ENCODE results near the gene CFC1.
"Not testable (repeated sequence)": the region's sequence is repeated elsewhere in the genome, so short reads cannot be mapped to it uniquely, and the experiment has no call there.

Gene CFC1

GRCh38 chr2:130597994-130598393 lies 1.4 kb downstream of the CFC1 start:
- not testable (repeated sequence) for H3K4me3 ChIP-seq (ENCODE audit: low read length); H3K4me2 ChIP-seq (ENCODE audit: low read length); H3K36me3 ChIP-seq (ENCODE audit: insufficient read depth, low read length); H3K27me3 ChIP-seq (ENCODE audit: control insufficient read depth, insufficient read depth, low read length); H3K9ac ChIP-seq (ENCODE audit: low read depth, low read length); H3K9me3 ChIP-seq (replicated peaks; ENCODE audit: low read length); H3K4me1 ChIP-seq (ENCODE audit: control insufficient read depth, insufficient read depth, low read length)

DNA sequence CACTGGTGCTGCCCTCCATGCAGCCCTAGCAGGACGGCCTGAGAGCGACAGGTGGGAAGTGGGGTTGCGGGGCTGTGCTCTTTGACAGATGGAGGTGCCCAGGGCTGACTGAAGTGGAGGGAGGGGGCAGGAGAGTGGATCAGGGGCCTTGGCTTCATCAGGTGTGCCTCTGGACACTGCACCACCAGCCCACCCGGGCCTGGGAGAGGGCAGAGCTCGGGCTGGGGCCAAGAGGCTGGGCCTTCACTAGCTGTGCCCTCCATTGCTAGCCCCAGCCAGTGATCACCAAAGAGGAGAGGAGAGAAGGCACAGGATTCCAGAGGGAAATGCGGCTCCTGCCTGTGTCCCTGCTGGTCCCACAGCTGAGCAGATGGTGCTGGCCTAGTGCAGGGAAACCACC lies 2.6 kb downstream of the CFC1 start:
- H3K27me3 ChIP-seq (ENCODE audit: control insufficient read depth, insufficient read depth, low read length); H3K9me3 ChIP-seq (replicated peaks; ENCODE audit: low read length); H3K4me1 ChIP-seq (ENCODE audit: control insufficient read depth, insufficient read depth, low read length); H3K4me3 ChIP-seq (ENCODE audit: low read length); H3K4me2 ChIP-seq (ENCODE audit: low read length); H3K9ac ChIP-seq (ENCODE audit: low read depth, low read length); H3K36me3 ChIP-seq (ENCODE audit: insufficient read depth, low read length): not testable (repeated sequence)

DNA sequence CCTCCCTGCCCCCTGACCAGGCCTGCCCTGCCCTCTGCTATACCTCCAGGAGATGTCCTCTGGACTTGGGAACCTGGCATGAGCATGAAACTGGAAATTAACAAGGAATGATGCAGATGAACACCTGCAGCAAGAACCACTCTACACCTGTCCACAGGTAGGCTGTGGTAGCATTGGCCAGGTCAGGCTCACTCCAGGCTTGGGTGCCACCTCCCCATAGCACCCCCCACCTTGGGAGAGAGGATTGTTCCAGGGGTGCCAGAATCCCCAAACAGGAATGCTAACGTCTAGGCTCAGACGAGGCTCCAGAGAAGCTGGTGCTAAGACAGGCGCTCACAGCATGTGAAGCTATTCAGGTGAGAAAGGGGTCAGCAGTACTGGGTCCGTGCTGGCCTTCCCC lies 5.4 kb downstream of the CFC1 start:
- not testable (repeated sequence) for H3K4me3 ChIP-seq (ENCODE audit: low read length); H3K27me3 ChIP-seq (ENCODE audit: control insufficient read depth, insufficient read depth, low read length); H3K9ac ChIP-seq (ENCODE audit: low read depth, low read length); H3K9me3 ChIP-seq (replicated peaks; ENCODE audit: low read length); H3K36me3 ChIP-seq (ENCODE audit: insufficient read depth, low read length); H3K4me1 ChIP-seq (ENCODE audit: control insufficient read depth, insufficient read depth, low read length); H3K4me2 ChIP-seq (ENCODE audit: low read length)

- not testable (repeated sequence) for H3K9me3 ChIP-seq (replicated peaks; ENCODE audit: low read length); H3K4me2 ChIP-seq (ENCODE audit: low read length)
Measured at GRCh38 chr2:130592791-130593414, 6.5 kb downstream of the CFC1 start.

DNA sequence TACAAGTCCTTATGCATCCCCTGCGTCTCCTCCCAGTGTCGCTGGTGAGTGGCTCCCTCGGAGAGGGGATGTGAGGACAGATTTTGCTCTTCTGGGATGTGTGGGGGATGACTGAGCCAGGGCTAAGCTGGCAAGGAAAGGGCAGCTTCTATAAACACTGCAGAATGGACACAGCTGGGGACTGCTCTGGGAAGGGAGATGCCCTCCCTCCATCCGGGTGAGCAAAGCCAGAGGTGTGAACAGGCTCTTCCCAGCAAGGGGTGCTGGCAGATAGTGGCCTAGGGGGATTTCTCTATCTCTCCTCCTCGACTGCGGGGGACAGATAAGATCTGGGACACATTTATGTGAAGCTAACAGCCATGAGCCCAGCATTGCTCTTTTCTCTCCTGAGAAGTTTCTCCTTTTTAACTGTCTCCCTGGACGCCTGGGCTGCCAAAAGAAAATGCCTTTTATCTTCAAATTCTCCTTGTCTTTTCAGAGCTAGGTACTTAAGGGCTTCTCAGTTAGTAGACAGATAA lies 8.5 kb downstream of the CFC1 start:
- not testable (repeated sequence) for H3K9ac ChIP-seq (ENCODE audit: low read depth, low read length); H3K4me2 ChIP-seq (ENCODE audit: low read length); H3K36me3 ChIP-seq (ENCODE audit: insufficient read depth, low read length); H3K4me1 ChIP-seq (ENCODE audit: control insufficient read depth, insufficient read depth, low read length); H3K9me3 ChIP-seq (replicated peaks; ENCODE audit: low read length); H3K4me3 ChIP-seq (ENCODE audit: low read length); H3K27me3 ChIP-seq (ENCODE audit: control insufficient read depth, insufficient read depth, low read length)

More at GRCh38 chr2:130592791-130593414, 6.5 kb downstream of the CFC1 start:
- H3K4me1 ChIP-seq (ENCODE audit: control insufficient read depth, insufficient read depth, low read length); H3K36me3 ChIP-seq (ENCODE audit: insufficient read depth, low read length); H3K4me3 ChIP-seq (ENCODE audit: low read length); H3K27me3 ChIP-seq (ENCODE audit: control insufficient read depth, insufficient read depth, low read length); H3K9ac ChIP-seq (ENCODE audit: low read depth, low read length): not testable (repeated sequence)

- not testable (repeated sequence) for H3K4me1 ChIP-seq (ENCODE audit: control insufficient read depth, insufficient read depth, low read length); H3K27me3 ChIP-seq (ENCODE audit: control insufficient read depth, insufficient read depth, low read length); H3K36me3 ChIP-seq (ENCODE audit: insufficient read depth, low read length); H3K9ac ChIP-seq (ENCODE audit: low read depth, low read length); H3K4me2 ChIP-seq (ENCODE audit: low read length); H3K9me3 ChIP-seq (replicated peaks; ENCODE audit: low read length); H3K4me3 ChIP-seq (ENCODE audit: low read length)
Measured at GRCh38 chr2:130590170-130590841, 9.1 kb downstream of the CFC1 start.

GRCh38 chr2:130588688-130589458 lies 10.5 kb downstream of the CFC1 start:
- not testable (repeated sequence) for H3K36me3 ChIP-seq (ENCODE audit: insufficient read depth, low read length); H3K27me3 ChIP-seq (ENCODE audit: control insufficient read depth, insufficient read depth, low read length); H3K4me2 ChIP-seq (ENCODE audit: low read length); H3K4me3 ChIP-seq (ENCODE audit: low read length); H3K9ac ChIP-seq (ENCODE audit: low read depth, low read length); H3K4me1 ChIP-seq (ENCODE audit: control insufficient read depth, insufficient read depth, low read length); H3K9me3 ChIP-seq (replicated peaks; ENCODE audit: low read length)

- not testable (repeated sequence) for H3K36me3 ChIP-seq (ENCODE audit: insufficient read depth, low read length); H3K9ac ChIP-seq (ENCODE audit: low read depth, low read length); H3K9me3 ChIP-seq (replicated peaks; ENCODE audit: low read length); H3K4me2 ChIP-seq (ENCODE audit: low read length); H3K27me3 ChIP-seq (ENCODE audit: control insufficient read depth, insufficient read depth, low read length); H3K4me1 ChIP-seq (ENCODE audit: control insufficient read depth, insufficient read depth, low read length); H3K4me3 ChIP-seq (ENCODE audit: low read length)
Measured at GRCh38 chr2:130584726-130585125, 14.6 kb downstream of the CFC1 start.

DNA sequence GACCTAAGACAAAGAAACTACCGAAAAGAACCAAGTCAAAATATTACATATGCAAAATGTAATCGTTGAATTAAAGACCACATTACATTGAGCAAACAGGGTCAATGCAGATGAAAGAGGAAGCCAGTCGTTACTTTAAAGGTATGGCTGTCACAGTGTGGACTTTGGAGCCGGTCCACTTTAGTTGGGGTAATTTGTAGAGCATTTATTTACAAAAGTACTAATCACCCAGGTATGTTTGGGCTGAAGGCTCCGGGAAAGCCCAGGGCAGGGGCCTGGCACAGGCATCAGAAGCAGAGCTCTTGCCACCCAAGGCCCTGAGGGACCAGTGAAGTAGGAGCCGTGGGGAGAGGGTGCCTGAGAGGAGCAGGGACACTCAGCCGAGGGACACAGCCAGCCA lies 15.8 kb downstream of the CFC1 start:
- H3K36me3 ChIP-seq (ENCODE audit: insufficient read depth, low read length); H3K4me3 ChIP-seq (ENCODE audit: low read length); H3K9me3 ChIP-seq (replicated peaks; ENCODE audit: low read length); H3K27me3 ChIP-seq (ENCODE audit: control insufficient read depth, insufficient read depth, low read length); H3K4me2 ChIP-seq (ENCODE audit: low read length); H3K4me1 ChIP-seq (ENCODE audit: control insufficient read depth, insufficient read depth, low read length); H3K9ac ChIP-seq (ENCODE audit: low read depth, low read length): not testable (repeated sequence)

GRCh38 chr2:130582970-130583369 lies 16.4 kb downstream of the CFC1 start:
- H3K4me2 ChIP-seq (ENCODE audit: low read length); H3K27me3 ChIP-seq (ENCODE audit: control insufficient read depth, insufficient read depth, low read length); H3K9me3 ChIP-seq (replicated peaks; ENCODE audit: low read length); H3K4me3 ChIP-seq (ENCODE audit: low read length); H3K9ac ChIP-seq (ENCODE audit: low read depth, low read length); H3K4me1 ChIP-seq (ENCODE audit: control insufficient read depth, insufficient read depth, low read length); H3K36me3 ChIP-seq (ENCODE audit: insufficient read depth, low read length): not testable (repeated sequence)

DNA sequence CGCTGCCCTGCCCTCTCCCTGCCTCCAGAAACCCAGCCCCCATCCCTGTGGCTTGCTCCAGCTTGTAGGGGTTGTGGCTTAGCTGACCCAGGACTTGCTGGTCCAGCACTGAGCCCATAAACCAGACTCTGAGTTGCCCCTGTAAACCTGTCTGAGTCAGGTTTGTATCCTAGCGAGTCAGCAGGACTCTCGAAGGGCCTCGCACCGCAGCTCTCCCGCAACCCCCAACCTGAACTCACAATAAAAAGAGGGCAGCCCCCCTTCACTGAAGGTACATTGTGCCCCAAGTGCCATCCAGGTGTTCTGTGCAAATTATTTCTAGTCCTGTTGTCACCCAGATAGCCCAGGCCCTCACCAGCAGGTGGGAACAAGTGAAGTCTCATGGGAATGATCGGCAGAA lies 17.9 kb downstream of the CFC1 start:
- not testable (repeated sequence) for H3K36me3 ChIP-seq (ENCODE audit: insufficient read depth, low read length); H3K4me2 ChIP-seq (ENCODE audit: low read length); H3K4me3 ChIP-seq (ENCODE audit: low read length); H3K4me1 ChIP-seq (ENCODE audit: control insufficient read depth, insufficient read depth, low read length); H3K27me3 ChIP-seq (ENCODE audit: control insufficient read depth, insufficient read depth, low read length); H3K9me3 ChIP-seq (replicated peaks; ENCODE audit: low read length); H3K9ac ChIP-seq (ENCODE audit: low read depth, low read length)

DNA sequence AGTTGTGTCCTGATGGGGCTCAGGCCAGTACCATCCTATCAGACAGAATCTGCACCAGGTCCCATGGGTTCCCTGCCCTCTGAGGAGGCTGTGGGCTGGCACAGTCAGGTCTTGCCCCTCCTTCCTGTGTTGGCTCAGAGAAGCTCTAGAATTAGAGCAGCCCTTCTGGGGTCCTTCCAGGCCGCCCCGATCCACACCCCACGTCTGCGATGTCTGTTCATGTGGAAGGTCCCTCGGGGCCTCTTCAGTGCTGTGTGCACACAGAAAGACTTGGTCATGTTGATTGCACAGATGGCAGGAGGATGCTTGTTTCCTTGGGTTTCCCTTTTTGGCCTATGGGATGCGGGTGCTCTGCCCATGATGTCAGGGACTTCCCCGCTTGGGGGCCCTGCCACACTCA lies 20.3 kb downstream of the CFC1 start:
- not testable (repeated sequence) for H3K9ac ChIP-seq (ENCODE audit: low read depth, low read length); H3K9me3 ChIP-seq (replicated peaks; ENCODE audit: low read length); H3K36me3 ChIP-seq (ENCODE audit: insufficient read depth, low read length); H3K4me2 ChIP-seq (ENCODE audit: low read length); H3K27me3 ChIP-seq (ENCODE audit: control insufficient read depth, insufficient read depth, low read length); H3K4me3 ChIP-seq (ENCODE audit: low read length); H3K4me1 ChIP-seq (ENCODE audit: control insufficient read depth, insufficient read depth, low read length)
